IPS-15b (cell line): ENCODE results near the gene POU3F1.

Experiments used
- H3K27me3 ChIP-seq: one replicate; pipeline ENCODE4 v1.6.1; 2013; ENCODE audit warnings: low read length; ENCODE audit not compliant: control insufficient read depth, insufficient read depth
- H3K36me3 ChIP-seq: one replicate; pipeline ENCODE4 v1.6.1; 2013; ENCODE audit warnings: low read length; ENCODE audit not compliant: control insufficient read depth, insufficient read depth
- H3K4me1 ChIP-seq: one replicate; pipeline ENCODE4 v1.6.1; 2013; ENCODE audit warnings: mild to moderate bottlenecking, low read length; ENCODE audit not compliant: control insufficient read depth, insufficient read depth
- H3K4me3 ChIP-seq: one replicate; pipeline ENCODE4 v1.5.1; 2013; ENCODE audit warnings: low read depth, low read length
- H3K9ac ChIP-seq: one replicate; pipeline ENCODE4 v1.6.1; 2013; ENCODE audit warnings: low read depth, mild to moderate bottlenecking, low read length
- H3K9me3 ChIP-seq: one replicate; pipeline ENCODE4 v1.6.1; 2013; ENCODE audit warnings: mild to moderate bottlenecking, low read length; ENCODE audit not compliant: control insufficient read depth, insufficient read depth

Gene POU3F1

GRCh38 chr1:38071312-38072256 is 25.0 kb upstream of the POU3F1 start:
- no peaks in the 10 kb centered on the region for H3K9me3 ChIP-seq
- no peak overlapping the region for H3K9ac ChIP-seq
- H3K27me3 ChIP-seq: no peaks in the 10 kb centered on the region
- no peak overlapping the region for H3K4me3 ChIP-seq
- peaks cover 21% of the 10 kb centered on the region for H3K4me1 ChIP-seq
- H3K36me3 ChIP-seq: no peaks in the 10 kb centered on the region

GRCh38 chr1:38068980-38069340 is 22.4 kb upstream of the POU3F1 start:
- Histone ChIP-seq H3K36me3 (no peaks in the 10 kb centered on the region), H3K9me3 (no peaks in the 10 kb centered on the region), H3K4me3 (no peak overlapping the region), H3K9ac (no peak overlapping the region), H3K27me3 (peaks cover 14% of the 10 kb centered on the region), H3K4me1 (peaks cover 12% of the 10 kb centered on the region)

GRCh38 chr1:38068220-38068979 is 21.8 kb upstream of the POU3F1 start:
- Histone ChIP-seq H3K27me3 (peaks cover 14% of the 10 kb centered on the region), H3K4me1 (peaks cover 11% of the 10 kb centered on the region), H3K9ac (no peak overlapping the region)

GRCh38 chr1:38064197-38064903 is 17.8 kb upstream of the POU3F1 start:
- H3K27me3 ChIP-seq: peaks cover 14% of the 10 kb centered on the region
- H3K4me1 ChIP-seq: peaks cover 9% of the 10 kb centered on the region
- H3K9ac ChIP-seq: no peak overlapping the region
- peak overlapping the region; percentile 46 for H3K4me3 ChIP-seq
- no peaks in the 10 kb centered on the region for H3K36me3 ChIP-seq
- no peaks in the 10 kb centered on the region for H3K9me3 ChIP-seq

More at GRCh38 chr1:38068220-38068979, 21.8 kb upstream of the POU3F1 start:
- Histone ChIP-seq H3K36me3 (no peaks in the 10 kb centered on the region), H3K9me3 (no peaks in the 10 kb centered on the region), H3K4me3 (no peak overlapping the region)

- Histone ChIP-seq H3K4me1 (peaks cover 12% of the 10 kb centered on the region), H3K9me3 (no peaks in the 10 kb centered on the region), H3K27me3 (peaks cover 14% of the 10 kb centered on the region), H3K36me3 (no peaks in the 10 kb centered on the region), H3K4me3 (peak overlapping the region; percentile 46), H3K9ac (no peak overlapping the region)
Observed at GRCh38 chr1:38063616-38064015, 17.0 kb upstream of the POU3F1 start.

- peaks cover 14% of the 10 kb centered on the region for H3K27me3 ChIP-seq
- peaks cover 13% of the 10 kb centered on the region for H3K4me1 ChIP-seq
- H3K4me3 ChIP-seq: no peak overlapping the region
- no peaks in the 10 kb centered on the region for H3K36me3 ChIP-seq
- H3K9ac ChIP-seq: no peak overlapping the region
- H3K9me3 ChIP-seq: no peaks in the 10 kb centered on the region
Observed at GRCh38 chr1:38062361-38063288, 16.0 kb upstream of the POU3F1 start.

GRCh38 chr1:38061883-38062328 is 15.3 kb upstream of the POU3F1 start:
- Histone ChIP-seq H3K9ac (no peak overlapping the region), H3K36me3 (no peaks in the 10 kb centered on the region), H3K4me1 (peaks cover 13% of the 10 kb centered on the region), H3K27me3 (peaks cover 14% of the 10 kb centered on the region), H3K4me3 (no peak overlapping the region), H3K9me3 (no peaks in the 10 kb centered on the region)

GRCh38 chr1:38061290-38061689 is 14.7 kb upstream of the POU3F1 start:
- Histone ChIP-seq H3K27me3 (peaks cover 14% of the 10 kb centered on the region), H3K4me1 (peaks cover 13% of the 10 kb centered on the region), H3K9me3 (no peaks in the 10 kb centered on the region), H3K9ac (no peak overlapping the region), H3K36me3 (no peaks in the 10 kb centered on the region), H3K4me3 (no peak overlapping the region)

- Histone ChIP-seq H3K4me1 (peaks cover 13% of the 10 kb centered on the region), H3K9me3 (no peaks in the 10 kb centered on the region), H3K36me3 (no peaks in the 10 kb centered on the region), H3K4me3 (no peak overlapping the region), H3K27me3 (peaks cover 11% of the 10 kb centered on the region), H3K9ac (no peak overlapping the region)
Observed at GRCh38 chr1:38060498-38060897, 13.9 kb upstream of the POU3F1 start.

GRCh38 chr1:38059635-38060250 is 13.2 kb upstream of the POU3F1 start:
- H3K9ac ChIP-seq: no peak overlapping the region
- peaks cover 3% of the 10 kb centered on the region for H3K27me3 ChIP-seq
- no peaks in the 10 kb centered on the region for H3K9me3 ChIP-seq
- H3K4me1 ChIP-seq: peaks cover 13% of the 10 kb centered on the region
- no peak overlapping the region for H3K4me3 ChIP-seq
- no peaks in the 10 kb centered on the region for H3K36me3 ChIP-seq
